Esophagus squamous epithelium (tissue), 4 donors: Measurements from ENCODE around the gene CFAP92. TPM values are rescaled to one million over a fixed set of nuclear protein-coding genes. Genes with fewer than 3 reads are reported as not detected.

Source experiments
- small RNA-seq, 4 donors: library from RNA; depleted of rRNA; stranded (forward); fragments of <200 nt; gene quantifications; one replicate each; pipeline ENCODE3, GENCODE V24; 2016
- total RNA-seq, 4 donors: library from RNA; depleted of rRNA; stranded (reverse); fragments of >200 nt; gene quantifications; one replicate each; pipeline ENCODE4 v1.1.0, GENCODE V29; 2016

CFAP92 gene
- total RNA-seq, 4 donors from 2014 or later = 0.40 to 1.4 (median 0.98) TPM

Small RNA genes lying within 50 kb of the gene (small RNA-seq; reads per million reads assigned to genes)
- 0 reads per million in 4 donors for gene AC112484.4

Other genes starting within 250 kb of the CFAP92 start
- 10 to 100 TPM; 41.3 to 52.7 (median 43.1) TPM for gene ACAD9, start 114.5 kb downstream of the CFAP92 start, total RNA-seq
- gene EFCC1, start 7.2 kb upstream of the CFAP92 start, total RNA-seq = 1 to 10 TPM in 1 of 4 donors, under 1 TPM in 3; 0.19 to 2.9 (median 0.48) TPM
- not detected for gene GP9, start 66.7 kb upstream of the CFAP92 start, total RNA-seq
- gene RAB43, start 127.7 kb upstream of the CFAP92 start, total RNA-seq = 10 to 100 TPM in 1 of 4 donors, 1 to 10 TPM in 3; 4.6 to 11.1 (median 7.9) TPM
- gene ISY1, start 167.0 kb upstream of the CFAP92 start, total RNA-seq = 10 to 100 TPM in 3 of 4 donors, 1 to 10 TPM in 1; 6.0 to 26.3 (median 19.6) TPM
- gene CNBP, start 189.8 kb upstream of the CFAP92 start, total RNA-seq = 100 to 1,000 TPM; 209 to 435 (median 293) TPM